ENCODE data around the gene CLCA1.

CLCA1 gene

GRCh38 chr1:86504137-86504479, 35.4 kb downstream of the CLCA1 start:
- no peak for DNase-seq

GRCh38 chr1:86504895-86505563, 36.3 kb downstream of the CLCA1 start:
- no peak for DNase-seq

- DNase-seq: no peak
Observed at GRCh38 chr1:86505564-86505902, 36.8 kb downstream of the CLCA1 start.

GRCh38 chr1:86507935-86508582, 39.3 kb downstream of the CLCA1 start:
- no peak for DNase-seq

- DNase-seq: no peak
Observed at GRCh38 chr1:86508583-86508969, 39.8 kb downstream of the CLCA1 start.

GRCh38 chr1:86515597-86515996, 46.9 kb downstream of the CLCA1 start:
- DNase-seq: no peak

GRCh38 chr1:86516335-86516734, 47.6 kb downstream of the CLCA1 start:
- no peak for DNase-seq

- no peak for DNase-seq
Observed at GRCh38 chr1:86517336-86517735, 48.6 kb downstream of the CLCA1 start.

GRCh38 chr1:86520789-86521521, 52.2 kb downstream of the CLCA1 start:
- DNase-seq: no peak

GRCh38 chr1:86521522-86521891, 52.8 kb downstream of the CLCA1 start:
- DNase-seq: no peak

GRCh38 chr1:86522240-86522639, 53.5 kb downstream of the CLCA1 start:
- no peak for DNase-seq

- DNase-seq: no peak
Observed at GRCh38 chr1:86523670-86524354, 55.1 kb downstream of the CLCA1 start.

- DNase-seq: no peak
Observed at GRCh38 chr1:86527306-86527705, 58.6 kb downstream of the CLCA1 start.

- DNase-seq: no peak
Observed at GRCh38 chr1:86530211-86530845, 61.6 kb downstream of the CLCA1 start.

GRCh38 chr1:86537928-86538695, 69.4 kb downstream of the CLCA1 start:
- DNase-seq: no peak

- no peak for DNase-seq
Observed at GRCh38 chr1:86538775-86539174, 70.0 kb downstream of the CLCA1 start.

- no peak for DNase-seq
Observed at GRCh38 chr1:86541859-86542258, 73.1 kb downstream of the CLCA1 start.

GRCh38 chr1:86542631-86543030, 73.9 kb downstream of the CLCA1 start:
- DNase-seq: no peak

GRCh38 chr1:86546787-86547221, 78.1 kb downstream of the CLCA1 start, which contains the start of gene CLCA4:
Gene CLCA4 (plus strand): TSS chr1:86547078. CDS start chr1:86547120, 42 bp downstream.
- no peak for DNase-seq

GRCh38 chr1:86548839-86549238, 80.1 kb downstream of the CLCA1 start:
- no peak for DNase-seq

Measured in amniotic stem cell (primary cell).